ENCODE results near the gene CKAP2L. TPM values are rescaled to one million over a fixed set of nuclear protein-coding genes. Genes with fewer than 3 reads are reported as not detected.

The CKAP2L gene
- total RNA-seq, 1 experiment from 2014 or later = 42.5 TPM

DNA sequence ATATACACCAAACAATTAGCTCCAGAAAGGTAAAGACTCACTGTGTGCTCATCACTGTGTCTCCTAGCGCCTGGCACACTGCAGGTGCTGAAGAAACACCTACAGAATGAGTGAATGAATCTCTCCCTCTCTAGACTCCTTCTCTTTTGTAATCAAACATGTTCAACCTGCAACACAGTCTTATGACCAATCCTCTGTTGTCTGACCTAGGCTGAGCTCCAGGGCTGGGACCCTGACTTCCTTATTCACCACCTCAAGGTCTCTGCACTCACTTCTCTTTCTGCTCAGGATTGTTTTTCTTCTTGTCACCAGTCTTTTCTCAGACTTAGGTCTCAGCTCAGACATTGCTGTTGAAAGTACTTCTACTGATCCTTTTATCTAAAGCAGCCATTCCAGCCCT is 9.8 kb downstream of the CKAP2L start:
- DNase-seq = no peak
- CTCF ChIA-PET = interaction anchor here (1.6 kb wide), 1 partner anchor 17 kb away, joined by 3 read pairs; no protein-coding TSS in a partner anchor
- intact Hi-C loops (cut with micrococcal nuclease; ENCODE audit: unreplicated experiment) = no loop called here
- H3K27me3 Mint-ChIP-seq (ENCODE audit: unreplicated experiment) = no peaks in the 10 kb centered on the region
- no peaks in the 10 kb centered on the region for H3K9me3 Mint-ChIP-seq (ENCODE audit: low read depth, unreplicated experiment)
- H3K27ac Mint-ChIP-seq (ENCODE audit: unreplicated experiment) = peak overlapping the region; percentile 15
- BruUV-seq (replicated peaks) = no TSS peak
- peaks cover 49% of the 10 kb centered on the region for H3K36me3 Mint-ChIP-seq (ENCODE audit: insufficient read depth, unreplicated experiment)
- TF ChIP-seq, protein P1, sequence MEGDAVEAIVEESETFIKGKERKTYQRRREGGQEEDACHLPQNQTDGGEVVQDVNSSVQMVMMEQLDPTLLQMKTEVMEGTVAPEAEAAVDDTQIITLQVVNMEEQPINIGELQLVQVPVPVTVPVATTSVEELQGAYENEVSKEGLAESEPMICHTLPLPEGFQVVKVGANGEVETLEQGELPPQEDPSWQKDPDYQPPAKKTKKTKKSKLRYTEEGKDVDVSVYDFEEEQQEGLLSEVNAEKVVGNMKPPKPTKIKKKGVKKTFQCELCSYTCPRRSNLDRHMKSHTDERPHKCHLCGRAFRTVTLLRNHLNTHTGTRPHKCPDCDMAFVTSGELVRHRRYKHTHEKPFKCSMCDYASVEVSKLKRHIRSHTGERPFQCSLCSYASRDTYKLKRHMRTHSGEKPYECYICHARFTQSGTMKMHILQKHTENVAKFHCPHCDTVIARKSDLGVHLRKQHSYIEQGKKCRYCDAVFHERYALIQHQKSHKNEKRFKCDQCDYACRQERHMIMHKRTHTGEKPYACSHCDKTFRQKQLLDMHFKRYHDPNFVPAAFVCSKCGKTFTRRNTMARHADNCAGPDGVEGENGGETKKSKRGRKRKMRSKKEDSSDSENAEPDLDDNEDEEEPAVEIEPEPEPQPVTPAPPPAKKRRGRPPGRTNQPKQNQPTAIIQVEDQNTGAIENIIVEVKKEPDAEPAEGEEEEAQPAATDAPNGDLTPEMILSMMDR (IDR thresholded peaks at IDR 0.05; ENCODE audit: unreplicated experiment) = no peak
- peaks cover 59% of the 10 kb centered on the region for H3K4me1 Mint-ChIP-seq (ENCODE audit: low read depth, unreplicated experiment)
- no peak overlapping the region for H3K4me3 Mint-ChIP-seq (ENCODE audit: low read depth, unreplicated experiment)

- peaks cover 58% of the 10 kb centered on the region for H3K36me3 Mint-ChIP-seq (ENCODE audit: insufficient read depth, unreplicated experiment)
These were observed 11.7 kb downstream of the CKAP2L start for GRCh38 chr2:112752667-112753066.

GRCh38 chr2:112751451-112752197 is 12.8 kb downstream of the CKAP2L start:
- Mint-ChIP-seq H3K27me3 (ENCODE audit: unreplicated experiment) (no peaks in the 10 kb centered on the region), H3K4me1 (ENCODE audit: low read depth, unreplicated experiment) (peaks cover 63% of the 10 kb centered on the region), H3K27ac (ENCODE audit: unreplicated experiment) (no peak overlapping the region), H3K9me3 (ENCODE audit: low read depth, unreplicated experiment) (no peaks in the 10 kb centered on the region), H3K4me3 (ENCODE audit: low read depth, unreplicated experiment) (no peak overlapping the region), H3K36me3 (ENCODE audit: insufficient read depth, unreplicated experiment) (peaks cover 56% of the 10 kb centered on the region)
- intact Hi-C loops (cut with micrococcal nuclease; ENCODE audit: unreplicated experiment) = no loop called here
- CTCF ChIA-PET = interaction anchor here (0.5 to 4.9 kb wide), 2 partner anchors 178 to 191 kb away, joined by 7 to 52 read pairs; no protein-coding TSS in a partner anchor
- TF ChIP-seq, protein P1 (IDR thresholded peaks at IDR 0.05; ENCODE audit: unreplicated experiment) = no peak
- no peak for DNase-seq
- no TSS peak for BruUV-seq (replicated peaks)

More at GRCh38 chr2:112752667-112753066, 11.7 kb downstream of the CKAP2L start:
- no peak for DNase-seq
- Mint-ChIP-seq H3K4me3 (ENCODE audit: low read depth, unreplicated experiment) (peak overlapping the region; percentile 11), H3K27me3 (ENCODE audit: unreplicated experiment) (no peaks in the 10 kb centered on the region), H3K9me3 (ENCODE audit: low read depth, unreplicated experiment) (no peaks in the 10 kb centered on the region), H3K4me1 (ENCODE audit: low read depth, unreplicated experiment) (peaks cover 62% of the 10 kb centered on the region), H3K27ac (ENCODE audit: unreplicated experiment) (peak overlapping the region; percentile 67)
- TF ChIP-seq, protein P1 (IDR thresholded peaks at IDR 0.05; ENCODE audit: unreplicated experiment) = no peak
- intact Hi-C loops (cut with micrococcal nuclease; ENCODE audit: unreplicated experiment) = no loop called here
- CTCF ChIA-PET = interaction anchor here (0.6 to 1.3 kb wide), 2 partner anchors 9 to 189 kb away, joined by 4 to 5 read pairs; no protein-coding TSS in a partner anchor
- no TSS peak for BruUV-seq (replicated peaks)

GRCh38 chr2:112750560-112750843 is 13.9 kb downstream of the CKAP2L start:
- intact Hi-C loops (cut with micrococcal nuclease; ENCODE audit: unreplicated experiment) = no loop called here
- CTCF ChIA-PET = interaction anchor here (0.6 to 4.9 kb wide), 6 partner anchors 13 to 192 kb away, joined by 3 to 52 read pairs (median 4); no protein-coding TSS in a partner anchor
- no peak for DNase-seq
- TF ChIP-seq, protein P1 (IDR thresholded peaks at IDR 0.05; ENCODE audit: unreplicated experiment) = no peak
- no peaks in the 10 kb centered on the region for H3K27me3 Mint-ChIP-seq (ENCODE audit: unreplicated experiment)
- H3K9me3 Mint-ChIP-seq (ENCODE audit: low read depth, unreplicated experiment) = no peaks in the 10 kb centered on the region
- no TSS peak for BruUV-seq (replicated peaks)
- peak overlapping the region; percentile 88 for H3K27ac Mint-ChIP-seq (ENCODE audit: unreplicated experiment)
- no peak overlapping the region for H3K4me3 Mint-ChIP-seq (ENCODE audit: low read depth, unreplicated experiment)
- H3K36me3 Mint-ChIP-seq (ENCODE audit: insufficient read depth, unreplicated experiment) = peaks cover 65% of the 10 kb centered on the region
- peaks cover 63% of the 10 kb centered on the region for H3K4me1 Mint-ChIP-seq (ENCODE audit: low read depth, unreplicated experiment)
